K562 (cell line): ENCODE measurements around the gene DYNLT5. TPM values are rescaled to one million over a fixed set of nuclear protein-coding genes. Genes with fewer than 3 reads are reported as not detected.

ENCODE experiments used
- DACH1 ChIP-seq: fragments of 450-650 bp; IDR thresholded peaks from 2 replicates; pipeline ENCODE4 v1.6.1; 2018; ENCODE audit not compliant: partially characterized antibody
- ELF1 ChIP-seq: fragments of 200-800 bp; sonication (Bioruptor generic); IDR thresholded peaks from 2 replicates; pipeline ENCODE4 v1.6.1; 2016; ENCODE audit warnings: missing genetic modification characterization, missing compliant biosample characterization
- GATAD2B ChIP-seq: fragments of 450-650 bp; IDR thresholded peaks from 2 replicates; pipeline ENCODE4 v1.6.1; 2017; ENCODE audit warnings: mild to moderate bottlenecking, borderline replicate concordance
- HSF4 ChIP-seq: fragments of 250-450 bp; sonication (Bioruptor Pico); IDR thresholded peaks from 2 replicates; pipeline ENCODE4 v2.1.2; 2022; ENCODE audit warnings: mild to moderate bottlenecking, moderate library complexity, borderline replicate concordance
- JUND ChIP-seq, 2 experiments: IDR thresholded peaks; 2 replicates in 1 of 2; 3 replicates in 1 of 2; pipeline ENCODE4 v1.6.1; 2011; ENCODE audit warnings: borderline replicate concordance in 2 of 2, low read depth in 2 of 2, low read length in 2 of 2, improper control_type of control experiment in 1 of 2, missing biosample characterization in 1 of 2, missing genetic modification characterization in 1 of 2, missing genetic modification reagents in 1 of 2
- KHSRP ChIP-seq: fragments of 450-650 bp; IDR thresholded peaks from 2 replicates; pipeline ENCODE4 v1.6.1; 2017
- MYC ChIP-seq, 2 experiments: fragments of 250-450 bp in 1 of 2; sonication (Bioruptor Pico) in 1 of 2; IDR thresholded peaks; 2 replicates each; pipeline versions ENCODE4 v1.5.1 to v1.6.1; 2012 to 2021; ENCODE audit warnings: low read depth in 2 of 2, borderline replicate concordance in 1 of 2, improper control_type of control experiment in 1 of 2, low read length in 1 of 2, mild to moderate bottlenecking in 1 of 2, moderate library complexity in 1 of 2
- PRMT5 ChIP-seq: sonication (generic); formaldehyde crosslinking; IDR thresholded peaks from 2 replicates; pipeline ENCODE4 v1.5.0; 2020; ENCODE audit warnings: missing genetic modification reagents
- SAP30 ChIP-seq: fragments of 200-600 bp; sonication (generic); IDR thresholded peaks from 2 replicates; pipeline ENCODE4 v1.6.1; 2012; ENCODE audit warnings: borderline replicate concordance, low read depth, mild to moderate bottlenecking, moderate library complexity, low read length, control low read depth, inconsistent platforms; ENCODE audit not compliant: insufficient read depth, poor library complexity, severe bottlenecking
- SIX5 ChIP-seq, 2 experiments: IDR thresholded peaks; 2 replicates each; pipeline ENCODE4 v1.6.1; 2011; ENCODE audit warnings: low read length in 2 of 2, borderline replicate concordance in 1 of 2, low read depth in 1 of 2, mild to moderate bottlenecking in 1 of 2, moderate library complexity in 1 of 2; ENCODE audit not compliant: insufficient read depth in 1 of 2
- TOE1 ChIP-seq, 2 experiments: fragments of 450-650 bp in 1 of 2; sonication (generic) in 1 of 2; formaldehyde crosslinking in 1 of 2; IDR thresholded peaks; 2 replicates each; pipeline versions ENCODE4 v1.7.1 to v1.8.0; 2016 to 2022; ENCODE audit warnings: borderline replicate concordance in 2 of 2, mild to moderate bottlenecking in 2 of 2, antibody characterized with exemption in 1 of 2, inconsistent platforms in 1 of 2, low read depth in 1 of 2, missing genetic modification reagents in 1 of 2, moderate library complexity in 1 of 2
- ZKSCAN8 ChIP-seq: fragments of 200-800 bp; sonication (Bioruptor generic); IDR thresholded peaks from 2 replicates; pipeline ENCODE4 v1.6.1; 2016; ENCODE audit warnings: missing genetic modification characterization, missing compliant biosample characterization
- ZNF57 ChIP-seq: fragments of 450-650 bp; formaldehyde crosslinking; IDR thresholded peaks from 2 replicates; pipeline ENCODE4 v1.4.0; 2020; ENCODE audit warnings: mild to moderate bottlenecking, moderate library complexity
- ZNF644 ChIP-seq: fragments of 200-800 bp; sonication (Bioruptor generic); IDR thresholded peaks from 2 replicates; pipeline ENCODE4 v1.6.1; 2016; ENCODE audit warnings: low read depth, missing genetic modification characterization, missing compliant biosample characterization
- polyA plus RNA-seq, 8 experiments: library from polyadenylated mRNA; depleted of rRNA in 4 of 8; stranded (reverse) in 5 of 8; unstranded in 3 of 8; fragments of >200 nt; fragmentation: Nextera tagmentation in 2 of 8; fragmentation: Illumina TruSeq in 1 of 8; extraction: Ambion mirVana in 2 of 8; extraction: Trizol in 1 of 8; gene quantifications; 2 replicates each; pipeline versions ENCODE4 v1.2.1 to v1.2.3, GENCODE V29; 2011 to 2014; ENCODE audit warnings: inconsistent platforms in 1 of 8, missing spikeins in 1 of 8
- total RNA-seq, 7 experiments: library from RNA; depleted of rRNA in 6 of 7; stranded (reverse); fragments of >200 nt in 6 of 7; fragmentation: Illumina TruSeq in 2 of 7; extraction: Trizol in 2 of 7; gene quantifications; 2 replicates each; pipeline versions ENCODE4 v1.2.1 to v1.2.3, GENCODE V29; 2011 to 2021; ENCODE audit warnings: low replicate concordance in 1 of 7
- TF ChIP-seq, protein P1 (sequence below): fragments of 200-600 bp; sonication (generic); IDR thresholded peaks from one replicate; pipeline ENCODE4 v1.6.1; 2012; ENCODE audit warnings: mild to moderate bottlenecking, low read depth, low read length, inconsistent platforms

DYNLT5 gene
- total and polyA plus RNA-seq, 9 of the 15 experiments (the other 6 are each of a cell fraction or from before 2014, with no cell fraction given), result not detected

DNA sequence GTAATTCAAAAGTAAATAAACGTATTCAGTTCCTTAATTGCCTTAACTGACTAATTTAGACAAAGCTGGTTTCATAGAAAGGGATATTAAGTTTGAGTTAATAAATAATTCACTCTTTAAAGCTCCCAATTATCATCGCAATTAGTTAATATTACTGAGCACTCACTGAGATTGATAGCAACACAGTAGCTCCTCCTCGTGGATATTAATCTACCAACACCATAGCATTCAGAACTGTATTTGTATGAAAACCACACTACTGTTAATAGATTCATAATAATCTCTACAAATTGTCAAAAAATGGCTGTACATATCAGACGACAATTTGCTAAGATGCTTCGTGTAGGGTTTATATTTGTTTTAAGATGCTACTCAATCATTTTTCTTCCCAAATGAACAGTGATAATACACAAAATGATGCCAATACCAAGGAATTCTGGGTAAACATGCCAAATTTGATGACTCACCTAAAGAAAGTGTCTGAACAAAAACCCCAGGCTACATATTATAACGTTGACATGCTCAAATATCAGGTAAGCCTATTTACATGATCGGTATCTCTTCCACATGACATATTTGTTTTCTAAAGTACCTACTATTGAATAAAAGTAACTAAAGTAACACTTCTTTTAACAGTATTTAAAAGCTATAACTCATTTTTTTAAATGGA lies 18.8 kb upstream of the DYNLT5 start (continued):
- TF ChIP-seq JUND (IDR thresholded peaks at IDR 0.05; ENCODE audit: borderline replicate concordance, low read depth, low read length) (no peak), JUND (tag; IDR thresholded peaks at IDR 0.05; ENCODE audit: borderline replicate concordance, low read depth, low read length) (peak; percentile 55; the same call in 2 of the 3 replicates), ELF1 (no peak), MYC (IDR thresholded peaks at IDR 0.05; ENCODE audit: low read depth, low read length) (no peak), MYC (CRISPR knock-in tag; IDR thresholded peaks at IDR 0.05; ENCODE audit: borderline replicate concordance, low read depth) (no peak), PRMT5 (CRISPR knock-in tag) (no peak), KHSRP (no peak), ZNF57 (CRISPR knock-in tag) (no peak), ZKSCAN8 (CRISPR knock-in tag) (no peak), TOE1 (IDR thresholded peaks at IDR 0.05; ENCODE audit: borderline replicate concordance) (no peak), TOE1 (CRISPR knock-in tag; IDR thresholded peaks at IDR 0.05; ENCODE audit: borderline replicate concordance, low read depth) (no peak), DACH1 (peak; percentile 21), SIX5 (IDR thresholded peaks at IDR 0.05; ENCODE audit: borderline replicate concordance in 1 of 2, insufficient read depth in 1 of 2, low read depth in 1 of 2, low read length in 2 of 2) (no peak), SAP30 (no peak), ZNF644 (tag) (no peak), GATAD2B (no peak), HSF4 (CRISPR knock-in tag) (no peak)
- TF ChIP-seq, protein P1, sequence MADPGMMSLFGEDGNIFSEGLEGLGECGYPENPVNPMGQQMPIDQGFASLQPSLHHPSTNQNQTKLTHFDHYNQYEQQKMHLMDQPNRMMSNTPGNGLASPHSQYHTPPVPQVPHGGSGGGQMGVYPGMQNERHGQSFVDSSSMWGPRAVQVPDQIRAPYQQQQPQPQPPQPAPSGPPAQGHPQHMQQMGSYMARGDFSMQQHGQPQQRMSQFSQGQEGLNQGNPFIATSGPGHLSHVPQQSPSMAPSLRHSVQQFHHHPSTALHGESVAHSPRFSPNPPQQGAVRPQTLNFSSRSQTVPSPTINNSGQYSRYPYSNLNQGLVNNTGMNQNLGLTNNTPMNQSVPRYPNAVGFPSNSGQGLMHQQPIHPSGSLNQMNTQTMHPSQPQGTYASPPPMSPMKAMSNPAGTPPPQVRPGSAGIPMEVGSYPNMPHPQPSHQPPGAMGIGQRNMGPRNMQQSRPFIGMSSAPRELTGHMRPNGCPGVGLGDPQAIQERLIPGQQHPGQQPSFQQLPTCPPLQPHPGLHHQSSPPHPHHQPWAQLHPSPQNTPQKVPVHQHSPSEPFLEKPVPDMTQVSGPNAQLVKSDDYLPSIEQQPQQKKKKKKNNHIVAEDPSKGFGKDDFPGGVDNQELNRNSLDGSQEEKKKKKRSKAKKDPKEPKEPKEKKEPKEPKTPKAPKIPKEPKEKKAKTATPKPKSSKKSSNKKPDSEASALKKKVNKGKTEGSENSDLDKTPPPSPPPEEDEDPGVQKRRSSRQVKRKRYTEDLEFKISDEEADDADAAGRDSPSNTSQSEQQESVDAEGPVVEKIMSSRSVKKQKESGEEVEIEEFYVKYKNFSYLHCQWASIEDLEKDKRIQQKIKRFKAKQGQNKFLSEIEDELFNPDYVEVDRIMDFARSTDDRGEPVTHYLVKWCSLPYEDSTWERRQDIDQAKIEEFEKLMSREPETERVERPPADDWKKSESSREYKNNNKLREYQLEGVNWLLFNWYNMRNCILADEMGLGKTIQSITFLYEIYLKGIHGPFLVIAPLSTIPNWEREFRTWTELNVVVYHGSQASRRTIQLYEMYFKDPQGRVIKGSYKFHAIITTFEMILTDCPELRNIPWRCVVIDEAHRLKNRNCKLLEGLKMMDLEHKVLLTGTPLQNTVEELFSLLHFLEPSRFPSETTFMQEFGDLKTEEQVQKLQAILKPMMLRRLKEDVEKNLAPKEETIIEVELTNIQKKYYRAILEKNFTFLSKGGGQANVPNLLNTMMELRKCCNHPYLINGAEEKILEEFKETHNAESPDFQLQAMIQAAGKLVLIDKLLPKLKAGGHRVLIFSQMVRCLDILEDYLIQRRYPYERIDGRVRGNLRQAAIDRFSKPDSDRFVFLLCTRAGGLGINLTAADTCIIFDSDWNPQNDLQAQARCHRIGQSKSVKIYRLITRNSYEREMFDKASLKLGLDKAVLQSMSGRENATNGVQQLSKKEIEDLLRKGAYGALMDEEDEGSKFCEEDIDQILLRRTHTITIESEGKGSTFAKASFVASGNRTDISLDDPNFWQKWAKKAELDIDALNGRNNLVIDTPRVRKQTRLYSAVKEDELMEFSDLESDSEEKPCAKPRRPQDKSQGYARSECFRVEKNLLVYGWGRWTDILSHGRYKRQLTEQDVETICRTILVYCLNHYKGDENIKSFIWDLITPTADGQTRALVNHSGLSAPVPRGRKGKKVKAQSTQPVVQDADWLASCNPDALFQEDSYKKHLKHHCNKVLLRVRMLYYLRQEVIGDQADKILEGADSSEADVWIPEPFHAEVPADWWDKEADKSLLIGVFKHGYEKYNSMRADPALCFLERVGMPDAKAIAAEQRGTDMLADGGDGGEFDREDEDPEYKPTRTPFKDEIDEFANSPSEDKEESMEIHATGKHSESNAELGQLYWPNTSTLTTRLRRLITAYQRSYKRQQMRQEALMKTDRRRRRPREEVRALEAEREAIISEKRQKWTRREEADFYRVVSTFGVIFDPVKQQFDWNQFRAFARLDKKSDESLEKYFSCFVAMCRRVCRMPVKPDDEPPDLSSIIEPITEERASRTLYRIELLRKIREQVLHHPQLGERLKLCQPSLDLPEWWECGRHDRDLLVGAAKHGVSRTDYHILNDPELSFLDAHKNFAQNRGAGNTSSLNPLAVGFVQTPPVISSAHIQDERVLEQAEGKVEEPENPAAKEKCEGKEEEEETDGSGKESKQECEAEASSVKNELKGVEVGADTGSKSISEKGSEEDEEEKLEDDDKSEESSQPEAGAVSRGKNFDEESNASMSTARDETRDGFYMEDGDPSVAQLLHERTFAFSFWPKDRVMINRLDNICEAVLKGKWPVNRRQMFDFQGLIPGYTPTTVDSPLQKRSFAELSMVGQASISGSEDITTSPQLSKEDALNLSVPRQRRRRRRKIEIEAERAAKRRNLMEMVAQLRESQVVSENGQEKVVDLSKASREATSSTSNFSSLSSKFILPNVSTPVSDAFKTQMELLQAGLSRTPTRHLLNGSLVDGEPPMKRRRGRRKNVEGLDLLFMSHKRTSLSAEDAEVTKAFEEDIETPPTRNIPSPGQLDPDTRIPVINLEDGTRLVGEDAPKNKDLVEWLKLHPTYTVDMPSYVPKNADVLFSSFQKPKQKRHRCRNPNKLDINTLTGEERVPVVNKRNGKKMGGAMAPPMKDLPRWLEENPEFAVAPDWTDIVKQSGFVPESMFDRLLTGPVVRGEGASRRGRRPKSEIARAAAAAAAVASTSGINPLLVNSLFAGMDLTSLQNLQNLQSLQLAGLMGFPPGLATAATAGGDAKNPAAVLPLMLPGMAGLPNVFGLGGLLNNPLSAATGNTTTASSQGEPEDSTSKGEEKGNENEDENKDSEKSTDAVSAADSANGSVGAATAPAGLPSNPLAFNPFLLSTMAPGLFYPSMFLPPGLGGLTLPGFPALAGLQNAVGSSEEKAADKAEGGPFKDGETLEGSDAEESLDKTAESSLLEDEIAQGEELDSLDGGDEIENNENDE, result no peak
